Keratinocyte (primary cell): ENCODE data around the gene SLC5A8. TPM values are rescaled to one million over a fixed set of nuclear protein-coding genes. Genes with fewer than 3 reads are reported as not detected.

ENCODE experiments used
- DNase-seq: peaks from one replicate; pipeline ENCODE4 v3.0.0-alpha.2; 2011; ENCODE audit warnings: low read depth, missing footprints, low spot score
- FAIRE-seq: peaks from 2 replicates; lab custom pipeline; 2011; peaks lifted over from hg19 to GRCh38; lab: Jason Lieb, UNC
- H2AFZ ChIP-seq: 2 replicates; pipeline ENCODE4 v1.6.0; 2012; ENCODE audit warnings: low read length, control low read depth, inconsistent platforms; ENCODE audit not compliant: control insufficient read depth
- H3K27ac ChIP-seq: 2 replicates; pipeline ENCODE4 v1.5.1; 2011; ENCODE audit warnings: low read length; ENCODE audit not compliant: control insufficient read depth, insufficient read depth
- H3K27me3 ChIP-seq: 3 replicates; pipeline ENCODE4 v1.6.0; 2011; ENCODE audit warnings: low read length; ENCODE audit not compliant: control insufficient read depth, insufficient read depth; ENCODE audit errors: extremely low read depth
- H3K36me3 ChIP-seq, 2 experiments: 2 replicates in 1 of 2; 3 replicates in 1 of 2; pipeline ENCODE4 v1.5.1; 2011; ENCODE audit warnings: low read length in 2 of 2, mild to moderate bottlenecking in 1 of 2; ENCODE audit not compliant: control insufficient read depth in 2 of 2, insufficient read depth in 2 of 2; ENCODE audit errors: extremely low read depth in 1 of 2
- H3K4me1 ChIP-seq: 3 replicates; pipeline ENCODE4 v1.5.1; 2011; ENCODE audit warnings: low read length; ENCODE audit not compliant: control insufficient read depth, insufficient read depth; ENCODE audit errors: extremely low read depth
- H3K4me2 ChIP-seq: 3 replicates; pipeline ENCODE4 v1.6.0; 2011; ENCODE audit warnings: low read depth, low read length; ENCODE audit not compliant: control insufficient read depth, insufficient read depth; ENCODE audit errors: extremely low read depth
- H3K4me3 ChIP-seq, 3 experiments: fragments of 200-600 bp in 1 of 3; sonication (generic) in 1 of 3; 2 replicates in 2 of 3; 3 replicates in 1 of 3; pipeline ENCODE4 v1.5.1; 2011 to 2016; ENCODE audit warnings: low read length in 3 of 3, mild to moderate bottlenecking in 3 of 3, control low read depth in 2 of 3, inconsistent platforms in 1 of 3, low read depth in 1 of 3, mixed read lengths in 1 of 3, mixed run types in 1 of 3, moderate library complexity in 1 of 3; ENCODE audit not compliant: control insufficient read depth in 2 of 3, insufficient read depth in 2 of 3; ENCODE audit errors: extremely low read depth in 1 of 3
- H3K79me2 ChIP-seq: 2 replicates; pipeline ENCODE4 v1.6.0; 2012; ENCODE audit warnings: low read length; ENCODE audit not compliant: control insufficient read depth, insufficient read depth
- H3K9ac ChIP-seq: 3 replicates; pipeline ENCODE4 v1.6.0; 2011; ENCODE audit warnings: low read length; ENCODE audit not compliant: control insufficient read depth, insufficient read depth; ENCODE audit errors: extremely low read depth
- H3K9me1 ChIP-seq: 3 replicates; pipeline ENCODE4 v1.6.0; 2011; ENCODE audit warnings: low read length; ENCODE audit not compliant: control insufficient read depth, insufficient read depth; ENCODE audit errors: extremely low read depth
- H3K9me3 ChIP-seq: 2 replicates; pipeline ENCODE4 v1.5.1; 2012; ENCODE audit warnings: low read depth, low read length; ENCODE audit not compliant: control insufficient read depth
- H4K20me1 ChIP-seq: 3 replicates; pipeline ENCODE4 v1.6.0; 2011; ENCODE audit warnings: low read length; ENCODE audit not compliant: control insufficient read depth, insufficient read depth; ENCODE audit errors: extremely low read depth
- EZH2 ChIP-seq: IDR thresholded peaks from one replicate; pipeline ENCODE4 v1.6.1; 2012; ENCODE audit warnings: inconsistent platforms, mild to moderate bottlenecking, low read length, moderate library complexity
- dilution Hi-C: fragments of 300-500 bp; cut with MboI; formaldehyde crosslinking; loops from one replicate; pipeline ENCODE4 v1.7.0; 2020; ENCODE audit warnings: low sequenced_read_pairs; ENCODE audit not compliant: extremely low pct_ligation_motif_present
- polyA plus RNA-seq, 5 experiments: library from polyadenylated mRNA; depleted of rRNA in 3 of 5; stranded (reverse) in 3 of 5; stranded (forward) in 1 of 5; unstranded in 1 of 5; fragments of >200 nt; gene quantifications; 1 replicate in 1 of 5; 2 replicates in 3 of 5; 3 replicates in 1 of 5; pipeline versions ENCODE4 v1.2.1 to v1.2.3, GENCODE V29; 2011 to 2012; ENCODE audit warnings: missing spikeins in 2 of 5, low read depth in 1 of 5, low replicate concordance in 1 of 5
- TF ChIP-seq, protein P1 (sequence below), 3 experiments: IDR thresholded peaks in 1 of 3; conservative IDR thresholded peaks in 1 of 3; optimal IDR thresholded peaks in 1 of 3; 2 replicates in 2 of 3; 3 replicates in 1 of 3; pipeline versions ENCODE3 to v1.5.1; 2011; ENCODE audit warnings: low read length in 3 of 3, mild to moderate bottlenecking in 3 of 3, moderate library complexity in 2 of 3, control low read depth in 1 of 3, inconsistent platforms in 1 of 3; ENCODE audit not compliant: insufficient read depth in 2 of 3; ENCODE audit errors: extremely low read depth in 1 of 3

SLC5A8 gene
- polyA plus RNA-seq, 1 donor (not counting 4 experiments of a cell fraction or from before 2014, with no cell fraction given): not detected

DNA sequence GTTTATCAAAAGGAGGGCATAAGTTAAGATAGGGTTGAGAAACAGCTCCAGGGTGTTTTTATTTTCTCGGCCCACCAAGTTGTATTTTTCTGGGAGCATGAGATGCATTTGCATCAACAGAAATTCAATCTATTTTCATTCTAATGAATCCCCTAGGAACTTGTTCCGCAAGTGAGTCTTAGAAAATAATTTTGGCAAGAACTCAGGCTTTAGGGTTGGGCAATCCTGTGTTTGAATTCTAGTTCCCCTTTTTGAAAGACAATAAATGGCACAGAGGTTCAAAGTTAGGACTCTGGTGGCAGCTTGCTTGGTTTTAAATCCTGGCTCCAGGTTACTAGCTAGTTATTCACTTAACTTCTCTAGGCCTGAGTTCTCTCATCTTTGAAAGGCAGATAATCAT lies 23.7 kb downstream of the SLC5A8 start:
- Histone ChIP-seq H3K27me3 (no peaks in the 10 kb centered on the region), H2AFZ (no peak overlapping the region), H3K4me1 (no peaks in the 10 kb centered on the region), H3K36me3 (no peaks in the 10 kb centered on the region), H3K9me1 (no peaks in the 10 kb centered on the region), H4K20me1 (no peaks in the 10 kb centered on the region), H3K27ac (no peak overlapping the region), H3K9ac (no peak overlapping the region), H3K79me2 (no peaks in the 10 kb centered on the region), H3K9me3 (no peaks in the 10 kb centered on the region), H3K4me3 (no peak overlapping the region), H3K4me2 (no peak overlapping the region)
- FAIRE-seq (no peak), DNase-seq (no peak)
- dilution Hi-C loops: no loop called here
- TF ChIP-seq, protein P1, sequence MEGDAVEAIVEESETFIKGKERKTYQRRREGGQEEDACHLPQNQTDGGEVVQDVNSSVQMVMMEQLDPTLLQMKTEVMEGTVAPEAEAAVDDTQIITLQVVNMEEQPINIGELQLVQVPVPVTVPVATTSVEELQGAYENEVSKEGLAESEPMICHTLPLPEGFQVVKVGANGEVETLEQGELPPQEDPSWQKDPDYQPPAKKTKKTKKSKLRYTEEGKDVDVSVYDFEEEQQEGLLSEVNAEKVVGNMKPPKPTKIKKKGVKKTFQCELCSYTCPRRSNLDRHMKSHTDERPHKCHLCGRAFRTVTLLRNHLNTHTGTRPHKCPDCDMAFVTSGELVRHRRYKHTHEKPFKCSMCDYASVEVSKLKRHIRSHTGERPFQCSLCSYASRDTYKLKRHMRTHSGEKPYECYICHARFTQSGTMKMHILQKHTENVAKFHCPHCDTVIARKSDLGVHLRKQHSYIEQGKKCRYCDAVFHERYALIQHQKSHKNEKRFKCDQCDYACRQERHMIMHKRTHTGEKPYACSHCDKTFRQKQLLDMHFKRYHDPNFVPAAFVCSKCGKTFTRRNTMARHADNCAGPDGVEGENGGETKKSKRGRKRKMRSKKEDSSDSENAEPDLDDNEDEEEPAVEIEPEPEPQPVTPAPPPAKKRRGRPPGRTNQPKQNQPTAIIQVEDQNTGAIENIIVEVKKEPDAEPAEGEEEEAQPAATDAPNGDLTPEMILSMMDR (optimal IDR thresholded peaks at IDR 0.05 in 1 of 3, IDR thresholded peaks at IDR 0.05 in 1 of 3, conservative IDR thresholded peaks at IDR 0.05 in 1 of 3; ENCODE audit: extremely low read depth in 1 of 3, insufficient read depth in 2 of 3, low read length in 3 of 3): no peak
- no peak for TF ChIP-seq EZH2

DNA sequence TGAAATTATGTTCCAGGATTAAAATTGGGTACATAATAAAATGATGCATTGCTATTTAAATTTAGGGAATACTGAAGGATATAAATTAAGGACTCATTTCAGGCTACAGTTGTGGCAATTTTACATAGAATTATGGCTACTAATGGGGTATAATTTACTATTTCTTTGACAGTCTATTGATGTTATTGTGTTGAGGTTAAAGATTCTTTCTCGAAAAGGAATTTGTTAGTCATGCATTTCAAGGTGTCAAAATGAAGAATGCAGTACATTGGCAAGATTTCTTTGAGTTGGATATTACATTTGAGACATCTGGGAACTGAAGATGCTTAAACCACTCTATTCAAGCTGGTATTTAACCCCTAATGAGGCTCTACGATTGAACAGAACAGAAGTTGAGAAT lies 28.3 kb downstream of the SLC5A8 start:
- Histone ChIP-seq H4K20me1 (no peaks in the 10 kb centered on the region), H3K4me2 (no peak overlapping the region), H3K4me1 (no peaks in the 10 kb centered on the region), H3K27me3 (no peaks in the 10 kb centered on the region), H3K9ac (no peak overlapping the region), H3K27ac (no peak overlapping the region), H2AFZ (no peak overlapping the region), H3K9me3 (no peaks in the 10 kb centered on the region), H3K9me1 (no peaks in the 10 kb centered on the region), H3K79me2 (no peaks in the 10 kb centered on the region), H3K36me3 (no peaks in the 10 kb centered on the region), H3K4me3 (no peak overlapping the region)
- dilution Hi-C loops: no loop called here
- DNase-seq (no peak), FAIRE-seq (no peak)
- TF ChIP-seq, protein P1 (optimal IDR thresholded peaks at IDR 0.05 in 1 of 3, IDR thresholded peaks at IDR 0.05 in 1 of 3, conservative IDR thresholded peaks at IDR 0.05 in 1 of 3; ENCODE audit: extremely low read depth in 1 of 3, insufficient read depth in 2 of 3, low read length in 3 of 3): no peak
- TF ChIP-seq EZH2: no peak
